ENCODE measurements around the gene ATP2A1.

- TF ChIP-seq EZH2 (IDR thresholded peaks at IDR 0.05; ENCODE audit: insufficient read depth, poor library complexity, severe bottlenecking), result no peak
- no peak for TF ChIP-seq EZH2phosphoT487 (IDR thresholded peaks at IDR 0.05; ENCODE audit: insufficient read depth, low read depth)
These were observed 33.9 kb upstream of the ATP2A1 start for GRCh38 chr16:28844226-28844885.

Measured in GM23248 (cell line).